ENCODE results near the gene MSH5. TPM values are rescaled to one million over a fixed set of nuclear protein-coding genes. Genes with fewer than 3 reads are reported as not detected.

MSH5 gene
- total and polyA plus RNA-seq, 2 of the 13 experiments (the other 11 are each of a cell fraction or from before 2014, with no cell fraction given), result 10.2 to 38.7 TPM

DNA sequence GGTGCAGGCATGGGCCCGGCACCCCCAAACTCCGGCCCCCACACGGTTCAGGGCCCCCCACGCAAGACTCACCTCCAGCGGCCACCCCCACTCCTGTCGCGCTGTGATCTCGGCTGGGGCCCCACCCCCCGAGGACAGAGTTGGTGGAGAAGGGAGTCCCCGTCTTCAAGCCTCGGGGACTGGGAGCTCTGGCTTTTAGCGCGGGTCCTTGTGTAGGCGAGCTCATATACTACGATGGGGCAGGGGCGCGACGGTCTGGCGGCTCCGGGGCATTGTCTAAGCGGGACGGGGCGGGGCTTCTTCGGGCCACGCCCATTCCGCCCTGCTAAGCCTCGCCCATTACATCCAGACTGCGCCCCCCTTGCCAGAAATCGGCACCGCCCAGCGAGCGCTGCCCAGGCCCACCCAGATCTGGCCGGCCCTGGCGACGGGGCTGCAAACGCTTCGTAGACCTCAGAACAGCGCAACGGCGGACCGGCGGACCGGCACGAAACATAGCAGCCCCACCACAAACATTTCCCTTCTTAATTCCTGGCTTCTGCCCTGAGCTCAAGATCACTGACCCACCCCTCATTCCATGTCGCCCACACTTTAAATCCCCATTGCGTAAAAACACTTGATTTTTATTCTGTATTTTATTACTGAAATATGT is 9.7 kb upstream of the MSH5 start (continued):
- TF ChIP-seq, protein P1, sequence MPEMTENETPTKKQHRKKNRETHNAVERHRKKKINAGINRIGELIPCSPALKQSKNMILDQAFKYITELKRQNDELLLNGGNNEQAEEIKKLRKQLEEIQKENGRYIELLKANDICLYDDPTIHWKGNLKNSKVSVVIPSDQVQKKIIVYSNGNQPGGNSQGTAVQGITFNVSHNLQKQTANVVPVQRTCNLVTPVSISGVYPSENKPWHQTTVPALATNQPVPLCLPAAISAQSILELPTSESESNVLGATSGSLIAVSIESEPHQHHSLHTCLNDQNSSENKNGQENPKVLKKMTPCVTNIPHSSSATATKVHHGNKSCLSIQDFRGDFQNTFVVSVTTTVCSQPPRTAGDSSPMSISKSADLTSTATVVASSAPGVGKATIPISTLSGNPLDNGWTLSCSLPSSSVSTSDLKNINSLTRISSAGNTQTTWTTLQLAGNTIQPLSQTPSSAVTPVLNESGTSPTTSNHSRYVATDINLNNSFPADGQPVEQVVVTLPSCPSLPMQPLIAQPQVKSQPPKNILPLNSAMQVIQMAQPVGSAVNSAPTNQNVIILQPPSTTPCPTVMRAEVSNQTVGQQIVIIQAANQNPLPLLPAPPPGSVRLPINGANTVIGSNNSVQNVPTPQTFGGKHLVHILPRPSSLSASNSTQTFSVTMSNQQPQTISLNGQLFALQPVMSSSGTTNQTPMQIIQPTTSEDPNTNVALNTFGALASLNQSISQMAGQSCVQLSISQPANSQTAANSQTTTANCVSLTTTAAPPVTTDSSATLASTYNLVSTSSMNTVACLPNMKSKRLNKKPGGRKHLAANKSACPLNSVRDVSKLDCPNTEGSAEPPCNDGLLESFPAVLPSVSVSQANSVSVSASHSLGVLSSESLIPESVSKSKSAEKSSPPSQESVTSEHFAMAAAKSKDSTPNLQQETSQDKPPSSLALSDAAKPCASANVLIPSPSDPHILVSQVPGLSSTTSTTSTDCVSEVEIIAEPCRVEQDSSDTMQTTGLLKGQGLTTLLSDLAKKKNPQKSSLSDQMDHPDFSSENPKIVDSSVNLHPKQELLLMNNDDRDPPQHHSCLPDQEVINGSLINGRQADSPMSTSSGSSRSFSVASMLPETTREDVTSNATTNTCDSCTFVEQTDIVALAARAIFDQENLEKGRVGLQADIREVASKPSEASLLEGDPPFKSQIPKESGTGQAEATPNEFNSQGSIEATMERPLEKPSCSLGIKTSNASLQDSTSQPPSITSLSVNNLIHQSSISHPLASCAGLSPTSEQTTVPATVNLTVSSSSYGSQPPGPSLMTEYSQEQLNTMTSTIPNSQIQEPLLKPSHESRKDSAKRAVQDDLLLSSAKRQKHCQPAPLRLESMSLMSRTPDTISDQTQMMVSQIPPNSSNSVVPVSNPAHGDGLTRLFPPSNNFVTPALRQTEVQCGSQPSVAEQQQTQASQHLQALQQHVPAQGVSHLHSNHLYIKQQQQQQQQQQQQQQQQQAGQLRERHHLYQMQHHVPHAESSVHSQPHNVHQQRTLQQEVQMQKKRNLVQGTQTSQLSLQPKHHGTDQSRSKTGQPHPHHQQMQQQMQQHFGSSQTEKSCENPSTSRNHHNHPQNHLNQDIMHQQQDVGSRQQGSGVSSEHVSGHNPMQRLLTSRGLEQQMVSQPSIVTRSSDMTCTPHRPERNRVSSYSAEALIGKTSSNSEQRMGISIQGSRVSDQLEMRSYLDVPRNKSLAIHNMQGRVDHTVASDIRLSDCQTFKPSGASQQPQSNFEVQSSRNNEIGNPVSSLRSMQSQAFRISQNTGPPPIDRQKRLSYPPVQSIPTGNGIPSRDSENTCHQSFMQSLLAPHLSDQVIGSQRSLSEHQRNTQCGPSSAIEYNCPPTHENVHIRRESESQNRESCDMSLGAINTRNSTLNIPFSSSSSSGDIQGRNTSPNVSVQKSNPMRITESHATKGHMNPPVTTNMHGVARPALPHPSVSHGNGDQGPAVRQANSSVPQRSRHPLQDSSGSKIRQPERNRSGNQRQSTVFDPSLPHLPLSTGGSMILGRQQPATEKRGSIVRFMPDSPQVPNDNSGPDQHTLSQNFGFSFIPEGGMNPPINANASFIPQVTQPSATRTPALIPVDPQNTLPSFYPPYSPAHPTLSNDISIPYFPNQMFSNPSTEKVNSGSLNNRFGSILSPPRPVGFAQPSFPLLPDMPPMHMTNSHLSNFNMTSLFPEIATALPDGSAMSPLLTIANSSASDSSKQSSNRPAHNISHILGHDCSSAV (CRISPR knock-in tag; IDR thresholded peaks at IDR 0.05; ENCODE audit: borderline replicate concordance), result peak; percentile 36; the same call in 1 of the 2 replicates
- TF ChIP-seq, protein P2, sequence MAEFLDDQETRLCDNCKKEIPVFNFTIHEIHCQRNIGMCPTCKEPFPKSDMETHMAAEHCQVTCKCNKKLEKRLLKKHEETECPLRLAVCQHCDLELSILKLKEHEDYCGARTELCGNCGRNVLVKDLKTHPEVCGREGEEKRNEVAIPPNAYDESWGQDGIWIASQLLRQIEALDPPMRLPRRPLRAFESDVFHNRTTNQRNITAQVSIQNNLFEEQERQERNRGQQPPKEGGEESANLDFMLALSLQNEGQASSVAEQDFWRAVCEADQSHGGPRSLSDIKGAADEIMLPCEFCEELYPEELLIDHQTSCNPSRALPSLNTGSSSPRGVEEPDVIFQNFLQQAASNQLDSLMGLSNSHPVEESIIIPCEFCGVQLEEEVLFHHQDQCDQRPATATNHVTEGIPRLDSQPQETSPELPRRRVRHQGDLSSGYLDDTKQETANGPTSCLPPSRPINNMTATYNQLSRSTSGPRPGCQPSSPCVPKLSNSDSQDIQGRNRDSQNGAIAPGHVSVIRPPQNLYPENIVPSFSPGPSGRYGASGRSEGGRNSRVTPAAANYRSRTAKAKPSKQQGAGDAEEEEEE (CRISPR knock-in tag; IDR thresholded peaks at IDR 0.05; ENCODE audit: borderline replicate concordance), result no peak
- TF ChIP-seq HMGA1 (CRISPR knock-in tag; conservative IDR thresholded peaks at IDR 0.05), result no peak
- peak; percentile 65; the same call in 1 of the 2 replicates for TF ChIP-seq ZNF670 (CRISPR knock-in tag; IDR thresholded peaks at IDR 0.05; ENCODE audit: borderline replicate concordance)
- no peak for TF ChIP-seq GATAD1 (CRISPR knock-in tag; IDR thresholded peaks at IDR 0.05)
- TF ChIP-seq ZNF446 (CRISPR knock-in tag; IDR thresholded peaks at IDR 0.05), result 0 out of 2 replicates have a peak, but pooled peaks have one; percentile 74
- TF ChIP-seq ZNF746 (CRISPR knock-in tag; IDR thresholded peaks at IDR 0.05), result no peak
- 0 out of 2 replicates have a peak, but pooled peaks have one; percentile 12 for TF ChIP-seq ZNF205 (CRISPR knock-in tag; IDR thresholded peaks at IDR 0.05)
- TF ChIP-seq ZNF850 (CRISPR knock-in tag; conservative IDR thresholded peaks at IDR 0.05), result peak; percentile 89; the same call in 1 of the 2 replicates
- TF ChIP-seq RFXAP (CRISPR knock-in tag; IDR thresholded peaks at IDR 0.05; ENCODE audit: borderline replicate concordance), result peak; percentile 16; the same call in 1 of the 2 replicates
- TF ChIP-seq SETDB1 (CRISPR knock-in tag; IDR thresholded peaks at IDR 0.05; ENCODE audit: borderline replicate concordance), result 0 out of 2 replicates have a peak, but pooled peaks have one; percentile 42
- no peak for TF ChIP-seq ZNF251 (CRISPR knock-in tag; IDR thresholded peaks at IDR 0.05)
- TF ChIP-seq ARID2 (CRISPR knock-in tag; IDR thresholded peaks at IDR 0.05; ENCODE audit: borderline replicate concordance), result peak; percentile 94
- TF ChIP-seq SNRNP70 (IDR thresholded peaks at IDR 0.05; ENCODE audit: low read depth, low read length), result peak; percentile 82; the same call in 1 of the 2 replicates
- TF ChIP-seq JUND (CRISPR knock-in tag; IDR thresholded peaks at IDR 0.05), result no peak; the same call in 1 of the 2 replicates
- peak; percentile 39; the same call in 1 of the 2 replicates for TF ChIP-seq PHF21A (CRISPR knock-in tag; IDR thresholded peaks at IDR 0.05)

Data from HepG2 (cell line).